OCI-LY3 (cell line): ENCODE data around the gene SORL1.

Source experiments
- EZH2phosphoT487 ChIP-seq: fragments of 200-600 bp; shearing (Covaris generic); IDR thresholded peaks from 2 replicates; pipeline ENCODE4 v1.6.1; 2018; ENCODE audit warnings: antibody characterized with exemption, mixed run types, low read depth
- TF ChIP-seq, protein P1 (sequence below): fragments of 200-600, 300-600 bp; sonication (generic); IDR thresholded peaks from 2 replicates; pipeline ENCODE4 v1.5.1; 2014; ENCODE audit warnings: antibody characterized with exemption, low read length, low read depth

DNA sequence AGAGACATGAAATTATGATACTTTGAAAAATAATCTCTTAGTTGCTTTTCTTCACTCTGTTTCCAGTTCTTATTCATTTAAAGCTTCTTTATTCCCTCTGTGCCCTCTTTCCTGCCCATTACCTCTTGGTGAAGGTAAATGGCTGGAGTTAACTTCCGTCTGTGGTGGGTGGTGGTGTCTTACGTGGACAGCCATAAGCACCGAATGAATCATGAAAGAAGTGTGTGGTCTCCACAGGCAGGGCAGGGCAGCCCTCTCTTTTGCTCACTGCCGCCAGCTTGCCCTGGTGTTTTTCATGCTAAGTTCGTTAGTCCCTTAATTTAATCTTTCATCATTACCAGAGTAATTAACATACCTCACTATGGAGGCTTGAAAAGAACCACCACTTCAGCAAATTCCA is 99.3 kb downstream of the SORL1 start:
- TF ChIP-seq, protein P1, sequence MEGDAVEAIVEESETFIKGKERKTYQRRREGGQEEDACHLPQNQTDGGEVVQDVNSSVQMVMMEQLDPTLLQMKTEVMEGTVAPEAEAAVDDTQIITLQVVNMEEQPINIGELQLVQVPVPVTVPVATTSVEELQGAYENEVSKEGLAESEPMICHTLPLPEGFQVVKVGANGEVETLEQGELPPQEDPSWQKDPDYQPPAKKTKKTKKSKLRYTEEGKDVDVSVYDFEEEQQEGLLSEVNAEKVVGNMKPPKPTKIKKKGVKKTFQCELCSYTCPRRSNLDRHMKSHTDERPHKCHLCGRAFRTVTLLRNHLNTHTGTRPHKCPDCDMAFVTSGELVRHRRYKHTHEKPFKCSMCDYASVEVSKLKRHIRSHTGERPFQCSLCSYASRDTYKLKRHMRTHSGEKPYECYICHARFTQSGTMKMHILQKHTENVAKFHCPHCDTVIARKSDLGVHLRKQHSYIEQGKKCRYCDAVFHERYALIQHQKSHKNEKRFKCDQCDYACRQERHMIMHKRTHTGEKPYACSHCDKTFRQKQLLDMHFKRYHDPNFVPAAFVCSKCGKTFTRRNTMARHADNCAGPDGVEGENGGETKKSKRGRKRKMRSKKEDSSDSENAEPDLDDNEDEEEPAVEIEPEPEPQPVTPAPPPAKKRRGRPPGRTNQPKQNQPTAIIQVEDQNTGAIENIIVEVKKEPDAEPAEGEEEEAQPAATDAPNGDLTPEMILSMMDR: no peak
- no peak for TF ChIP-seq EZH2phosphoT487
